ENCODE measurements around the gene TOP2B. TPM values are rescaled to one million over a fixed set of nuclear protein-coding genes. Genes with fewer than 3 reads are reported as not detected.

TOP2B gene
- total and polyA plus RNA-seq, 4 donors = 13.5 to 52.9 (median 34.5) TPM

DNA sequence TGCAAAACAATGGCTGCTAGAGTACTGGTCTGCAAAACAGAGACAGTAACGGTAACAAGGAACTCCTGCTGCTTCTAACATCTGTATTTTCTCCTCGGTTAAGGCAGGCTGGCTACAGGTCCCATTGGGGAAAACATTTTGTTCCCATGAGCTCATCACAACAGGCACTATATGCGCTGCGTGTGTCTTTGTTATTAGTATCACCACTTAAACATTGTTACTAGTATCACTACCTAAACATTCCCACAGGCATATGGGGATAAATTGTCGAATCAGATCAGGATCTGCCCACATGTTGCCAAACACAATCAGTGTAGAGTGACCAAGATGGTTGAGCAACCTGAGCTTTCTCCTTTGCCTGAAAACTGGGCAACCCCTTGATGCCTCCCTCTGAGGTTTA lies 77.2 kb downstream of the TOP2B start:
- H3K4me1 ChIP-seq (ENCODE audit: control insufficient read depth in 4 of 4, insufficient read depth in 4 of 4, low read length in 3 of 4) = peaks cover 0 to 2% (median 0%) of the 10 kb centered on the region in 4 donors
- no peak overlapping the region for H3K27ac ChIP-seq (ENCODE audit: low read depth in 1 of 2, low read length in 2 of 2)
- H3K27me3 ChIP-seq (ENCODE audit: control insufficient read depth in 4 of 4, insufficient read depth in 4 of 4, low read length in 3 of 4) = no peaks in the 10 kb centered on the region
- TF ChIP-seq ZBTB33 (IDR thresholded peaks at IDR 0.05) = no peak
- TF ChIP-seq MAX (IDR thresholded peaks at IDR 0.05) = no peak
- no peak for TF ChIP-seq JUND (IDR thresholded peaks at IDR 0.05)
- no peak for TF ChIP-seq SP1 (IDR thresholded peaks at IDR 0.05)
- TF ChIP-seq FOXA1 (IDR thresholded peaks at IDR 0.05) = no peak
- TF ChIP-seq, protein P1, sequence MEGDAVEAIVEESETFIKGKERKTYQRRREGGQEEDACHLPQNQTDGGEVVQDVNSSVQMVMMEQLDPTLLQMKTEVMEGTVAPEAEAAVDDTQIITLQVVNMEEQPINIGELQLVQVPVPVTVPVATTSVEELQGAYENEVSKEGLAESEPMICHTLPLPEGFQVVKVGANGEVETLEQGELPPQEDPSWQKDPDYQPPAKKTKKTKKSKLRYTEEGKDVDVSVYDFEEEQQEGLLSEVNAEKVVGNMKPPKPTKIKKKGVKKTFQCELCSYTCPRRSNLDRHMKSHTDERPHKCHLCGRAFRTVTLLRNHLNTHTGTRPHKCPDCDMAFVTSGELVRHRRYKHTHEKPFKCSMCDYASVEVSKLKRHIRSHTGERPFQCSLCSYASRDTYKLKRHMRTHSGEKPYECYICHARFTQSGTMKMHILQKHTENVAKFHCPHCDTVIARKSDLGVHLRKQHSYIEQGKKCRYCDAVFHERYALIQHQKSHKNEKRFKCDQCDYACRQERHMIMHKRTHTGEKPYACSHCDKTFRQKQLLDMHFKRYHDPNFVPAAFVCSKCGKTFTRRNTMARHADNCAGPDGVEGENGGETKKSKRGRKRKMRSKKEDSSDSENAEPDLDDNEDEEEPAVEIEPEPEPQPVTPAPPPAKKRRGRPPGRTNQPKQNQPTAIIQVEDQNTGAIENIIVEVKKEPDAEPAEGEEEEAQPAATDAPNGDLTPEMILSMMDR (IDR thresholded peaks at IDR 0.05; ENCODE audit: low read depth, low read length, missing input control) = no peak
- TF ChIP-seq FOXA2 (IDR thresholded peaks at IDR 0.05) = no peak
- no peak for TF ChIP-seq EGR1 (IDR thresholded peaks at IDR 0.05; ENCODE audit: low read depth in 2 of 2)
- TF ChIP-seq, protein P2, sequence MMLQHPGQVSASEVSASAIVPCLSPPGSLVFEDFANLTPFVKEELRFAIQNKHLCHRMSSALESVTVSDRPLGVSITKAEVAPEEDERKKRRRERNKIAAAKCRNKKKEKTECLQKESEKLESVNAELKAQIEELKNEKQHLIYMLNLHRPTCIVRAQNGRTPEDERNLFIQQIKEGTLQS (IDR thresholded peaks at IDR 0.05) = no peak
- TF ChIP-seq YY1 (IDR thresholded peaks at IDR 0.05) = no peak
- TF ChIP-seq RAD21 (IDR thresholded peaks at IDR 0.05) = no peak
- TF ChIP-seq GABPA (IDR thresholded peaks at IDR 0.05 in 1 of 2, conservative IDR thresholded peaks at IDR 0.05 in 1 of 2) = no peak
- no peak for TF ChIP-seq HNF4G (IDR thresholded peaks at IDR 0.05)
- no peak overlapping the region for H3K9ac ChIP-seq (ENCODE audit: low read depth in 1 of 2, low read length in 2 of 2)
- 95% methylated on average over 5 of the region's 5 CpGs for WGBS
- no peak overlapping the region for H3K4me3 ChIP-seq (ENCODE audit: low read depth in 1 of 3, low read length in 3 of 3)
- DNase-seq (ENCODE audit: low spot score) = no peak
- H3K9me3 ChIP-seq (ENCODE audit: control insufficient read depth in 4 of 4, low read length in 3 of 4) = no peaks in the 10 kb centered on the region
- no peaks in the 10 kb centered on the region for H3K36me3 ChIP-seq (ENCODE audit: control insufficient read depth in 4 of 4, insufficient read depth in 3 of 4, low read depth in 1 of 4, low read length in 3 of 4)

DNA sequence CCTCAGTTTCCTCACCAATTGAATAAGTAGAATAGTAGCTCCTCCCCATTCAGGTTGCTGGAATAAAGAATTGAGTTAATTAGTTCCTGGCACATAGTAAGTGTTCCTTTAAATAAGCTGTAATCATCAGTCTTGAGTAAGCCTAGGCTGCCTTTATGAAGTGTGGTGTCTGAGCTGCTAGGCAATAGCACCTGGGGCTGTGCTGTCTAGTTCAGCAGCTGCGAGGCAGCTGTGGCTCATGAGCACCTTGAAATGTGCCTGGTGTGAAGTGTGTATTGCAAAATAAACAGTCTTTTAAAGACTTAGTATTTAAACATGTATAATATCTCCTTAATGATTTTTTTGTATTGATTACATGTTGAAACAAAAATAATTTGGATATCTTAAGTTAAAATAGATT lies 77.6 kb downstream of the TOP2B start:
- WGBS = 89% methylated on average over 1 of the region's 1 CpG
- Histone ChIP-seq H3K36me3 (ENCODE audit: control insufficient read depth in 4 of 4, insufficient read depth in 3 of 4, low read depth in 1 of 4, low read length in 3 of 4) (no peaks in the 10 kb centered on the region), H3K9ac (ENCODE audit: low read depth in 1 of 2, low read length in 2 of 2) (no peak overlapping the region), H3K4me1 (ENCODE audit: control insufficient read depth in 4 of 4, insufficient read depth in 4 of 4, low read length in 3 of 4) (no peaks in the 10 kb centered on the region), H3K4me3 (ENCODE audit: low read depth in 1 of 3, low read length in 3 of 3) (no peak overlapping the region), H3K9me3 (ENCODE audit: control insufficient read depth in 4 of 4, low read length in 3 of 4) (no peaks in the 10 kb centered on the region), H3K27me3 (ENCODE audit: control insufficient read depth in 4 of 4, insufficient read depth in 4 of 4, low read length in 3 of 4) (no peaks in the 10 kb centered on the region), H3K27ac (ENCODE audit: low read depth in 1 of 2, low read length in 2 of 2) (no peak overlapping the region)
- no peak for TF ChIP-seq FOXA1 (IDR thresholded peaks at IDR 0.05)
- TF ChIP-seq MAX (IDR thresholded peaks at IDR 0.05) = no peak
- no peak for DNase-seq (ENCODE audit: low spot score)

- Histone ChIP-seq H3K27ac (ENCODE audit: low read depth in 1 of 2, low read length in 2 of 2) (no peak overlapping the region), H3K27me3 (ENCODE audit: control insufficient read depth in 4 of 4, insufficient read depth in 4 of 4, low read length in 3 of 4) (no peaks in the 10 kb centered on the region), H3K9ac (ENCODE audit: low read depth in 1 of 2, low read length in 2 of 2) (no peak overlapping the region), H3K4me1 (ENCODE audit: control insufficient read depth in 4 of 4, insufficient read depth in 4 of 4, low read length in 3 of 4) (no peaks in the 10 kb centered on the region), H3K9me3 (ENCODE audit: control insufficient read depth in 4 of 4, low read length in 3 of 4) (no peaks in the 10 kb centered on the region), H3K4me3 (ENCODE audit: low read depth in 1 of 3, low read length in 3 of 3) (no peak overlapping the region), H3K36me3 (ENCODE audit: control insufficient read depth in 4 of 4, insufficient read depth in 3 of 4, low read depth in 1 of 4, low read length in 3 of 4) (no peaks in the 10 kb centered on the region)
- DNase-seq (ENCODE audit: low spot score) = no peak
- WGBS = 96% methylated on average over 11 of the region's 11 CpGs
- TF ChIP-seq RXRA (IDR thresholded peaks at IDR 0.05) (no peak), ZBTB33 (IDR thresholded peaks at IDR 0.05) (no peak), FOXA2 (IDR thresholded peaks at IDR 0.05) (no peak), RAD21 (IDR thresholded peaks at IDR 0.05) (no peak), EGR1 (IDR thresholded peaks at IDR 0.05; ENCODE audit: low read depth in 2 of 2) (no peak), JUND (IDR thresholded peaks at IDR 0.05) (no peak), TAF1 (conservative IDR thresholded peaks at IDR 0.05) (no peak), NR2F2 (IDR thresholded peaks at IDR 0.05) (no peak), HNF4G (IDR thresholded peaks at IDR 0.05) (no peak), HNF4A (conservative IDR thresholded peaks at IDR 0.05) (no peak)
- TF ChIP-seq, protein P1 (IDR thresholded peaks at IDR 0.05; ENCODE audit: low read depth, low read length, missing input control) = no peak
Measured at GRCh38 chr3:25586553-25586952, 78.2 kb downstream of the TOP2B start.
